WTC11 (cell line): ENCODE measurements around the gene HSH2D. TPM values are rescaled to one million over a fixed set of nuclear protein-coding genes. Genes with fewer than 3 reads are reported as not detected.

Experiments
- ATAC-seq: fragments of 200-7000 bp; cut with Tn5 transposase; 2 replicates; pipeline ENCODE4 v1.10.0; 2021; ENCODE audit warnings: mild to moderate bottlenecking, moderate library complexity
- CTCF ChIA-PET: fragments of 300-600 bp; sonication (Branson Sonifier 250); formaldehyde crosslinking; loops from one replicate; lab custom pipeline; 2021; ENCODE audit warnings: antibody characterized with exemption; lab: Charles Lee
- POLR2A ChIA-PET: fragments of 350-600 bp; sonication (Branson Sonifier 250); formaldehyde crosslinking; loops from one replicate; lab custom pipeline; 2021; ENCODE audit warnings: antibody characterized with exemption; lab: Charles Lee
- DNase-seq: peaks from one replicate; pipeline ENCODE4 v3.0.0; 2021; ENCODE audit warnings: low spot score
- H3K27ac Mint-ChIP-seq: 2 replicates; pipeline ENCODE4 v1.8.0; 2021; ENCODE audit warnings: mixed read lengths
- H3K27me3 Mint-ChIP-seq: 2 replicates; pipeline ENCODE4 v1.8.0; 2021; ENCODE audit warnings: low read depth, mild to moderate bottlenecking, moderate library complexity, mixed read lengths
- H3K36me3 Mint-ChIP-seq: 2 replicates; pipeline ENCODE4 v1.8.0; 2021; ENCODE audit warnings: mixed read lengths
- H3K4me1 Mint-ChIP-seq: 2 replicates; pipeline ENCODE4 v1.8.0; 2022; ENCODE audit warnings: mixed read lengths
- H3K4me3 Mint-ChIP-seq: 2 replicates; pipeline ENCODE4 v1.8.0; 2021; ENCODE audit warnings: mild to moderate bottlenecking, moderate library complexity, mixed read lengths
- H3K9me3 Mint-ChIP-seq: 2 replicates; pipeline ENCODE4 v1.8.0; 2021; ENCODE audit warnings: mixed read lengths
- AFF4 ChIP-seq: sonication (generic); formaldehyde crosslinking; IDR thresholded peaks from 2 replicates; pipeline ENCODE4 v1.8.1; 2023; ENCODE audit warnings: mild to moderate bottlenecking, missing genetic modification reagents, borderline replicate concordance
- ATF3 ChIP-seq: sonication (generic); formaldehyde crosslinking; conservative IDR thresholded peaks from 2 replicates; pipeline ENCODE4 v1.8.1; 2022; ENCODE audit warnings: mild to moderate bottlenecking, missing genetic modification reagents
- CBFB ChIP-seq: sonication (generic); formaldehyde crosslinking; IDR thresholded peaks from 2 replicates; pipeline ENCODE4 v1.8.1; 2022; ENCODE audit warnings: mild to moderate bottlenecking, low read depth, missing genetic modification reagents
- CREB1 ChIP-seq: sonication (generic); formaldehyde crosslinking; IDR thresholded peaks from 2 replicates; pipeline ENCODE4 v1.8.0; 2023; ENCODE audit warnings: mild to moderate bottlenecking, missing genetic modification reagents
- CREM ChIP-seq: sonication (generic); formaldehyde crosslinking; IDR thresholded peaks from 2 replicates; pipeline ENCODE4 v1.8.1; 2022; ENCODE audit warnings: mild to moderate bottlenecking, missing genetic modification reagents, moderate library complexity
- ESRRA ChIP-seq: sonication (generic); formaldehyde crosslinking; IDR thresholded peaks from 2 replicates; pipeline ENCODE4 v1.8.1; 2022; ENCODE audit warnings: mild to moderate bottlenecking, missing genetic modification reagents, borderline replicate concordance
- FOXJ3 ChIP-seq: sonication (generic); formaldehyde crosslinking; IDR thresholded peaks from 2 replicates; pipeline ENCODE4 v1.9.0; 2021; ENCODE audit warnings: missing genetic modification reagents, mild to moderate bottlenecking, borderline replicate concordance
- FOXP1 ChIP-seq: sonication (generic); formaldehyde crosslinking; IDR thresholded peaks from 2 replicates; pipeline ENCODE4 v1.8.0; 2022; ENCODE audit warnings: missing genetic modification reagents, mild to moderate bottlenecking, moderate library complexity, borderline replicate concordance
- FOXP4 ChIP-seq: sonication (generic); formaldehyde crosslinking; IDR thresholded peaks from 2 replicates; pipeline ENCODE4 v1.8.0; 2022; ENCODE audit warnings: mild to moderate bottlenecking, missing genetic modification reagents
- IRF1 ChIP-seq: sonication (generic); formaldehyde crosslinking; IDR thresholded peaks from 2 replicates; pipeline ENCODE4 v1.8.0; 2023; ENCODE audit warnings: missing genetic modification reagents
- SMAD4 ChIP-seq: sonication (generic); formaldehyde crosslinking; IDR thresholded peaks from 2 replicates; pipeline ENCODE4 v1.8.0; 2022; ENCODE audit warnings: mild to moderate bottlenecking, missing genetic modification reagents
- STAT6 ChIP-seq: sonication (generic); formaldehyde crosslinking; conservative IDR thresholded peaks from 2 replicates; pipeline ENCODE4 v1.8.1; 2023; ENCODE audit warnings: mild to moderate bottlenecking, low read depth, missing genetic modification reagents, moderate library complexity
- TCF7 ChIP-seq: sonication (generic); formaldehyde crosslinking; IDR thresholded peaks from 2 replicates; pipeline ENCODE4 v1.8.0; 2022; ENCODE audit warnings: mild to moderate bottlenecking, low read depth, missing genetic modification reagents, moderate library complexity
- TEAD4 ChIP-seq: sonication (generic); formaldehyde crosslinking; IDR thresholded peaks from 2 replicates; pipeline ENCODE4 v1.8.0; 2022; ENCODE audit warnings: mild to moderate bottlenecking, missing genetic modification reagents
- ZBTB21 ChIP-seq: sonication (generic); formaldehyde crosslinking; IDR thresholded peaks from 2 replicates; pipeline ENCODE4 v1.8.1; 2023; ENCODE audit warnings: mild to moderate bottlenecking, missing genetic modification reagents, borderline replicate concordance
- ZNF219 ChIP-seq: sonication (generic); formaldehyde crosslinking; IDR thresholded peaks from 2 replicates; pipeline ENCODE4 v1.8.0; 2023; ENCODE audit warnings: missing genetic modification reagents, mild to moderate bottlenecking, borderline replicate concordance
- ZNF281 ChIP-seq: sonication (generic); formaldehyde crosslinking; IDR thresholded peaks from 2 replicates; pipeline ENCODE4 v1.8.0; 2023; ENCODE audit warnings: mild to moderate bottlenecking, missing genetic modification reagents
- ZNF317 ChIP-seq: sonication (generic); formaldehyde crosslinking; IDR thresholded peaks from 2 replicates; pipeline ENCODE4 v1.8.1; 2023; ENCODE audit warnings: low read depth, mild to moderate bottlenecking, moderate library complexity, missing genetic modification reagents, borderline replicate concordance
- total RNA-seq: library from RNA; stranded (reverse); gene quantifications from 3 replicates; pipeline ENCODE4 v1.2.3, GENCODE V29; 2021

Gene HSH2D
- total RNA-seq, 1 experiment from 2014 or later = 1.6 TPM

- ChIA-PET POLR2A (no interaction called here), CTCF (interaction anchor here (0.5 to 1.7 kb wide), 7 partner anchors 8 to 551 kb away, joined by 3 to 8 read pairs (median 4); partner anchors contain the start of genes FAM32A and HSH2D)
These were observed 7.1 kb upstream of the HSH2D start for GRCh38 chr19:16136185-16136999.

GRCh38 chr19:16139752-16140151 lies 3.7 kb upstream of the HSH2D start:
- H3K4me3 Mint-ChIP-seq = no peak overlapping the region
- ATAC-seq (no peak), DNase-seq (no peak)
- peaks cover 16% of the 10 kb centered on the region for H3K4me1 Mint-ChIP-seq
- no peaks in the 10 kb centered on the region for H3K36me3 Mint-ChIP-seq
- peaks cover 15% of the 10 kb centered on the region for H3K27me3 Mint-ChIP-seq
- TF ChIP-seq CBFB = no peak
- TF ChIP-seq CREB1 (CRISPR knock-in tag) = no peak
- no peak for TF ChIP-seq CREM (CRISPR knock-in tag)
- no peak for TF ChIP-seq ZNF219 (CRISPR knock-in tag)
- no peak for TF ChIP-seq TEAD4
- TF ChIP-seq AFF4 (CRISPR knock-in tag) = no peak
- TF ChIP-seq ZNF281 (CRISPR knock-in tag) = no peak
- TF ChIP-seq SMAD4 (CRISPR knock-in tag) = no peak
- TF ChIP-seq ESRRA (CRISPR knock-in tag) = no peak
- TF ChIP-seq STAT6 (CRISPR knock-in tag) = no peak
- no peak for TF ChIP-seq ZNF317 (CRISPR knock-in tag)
- no peak for TF ChIP-seq ZBTB21
- no peak for TF ChIP-seq FOXP4 (CRISPR knock-in tag)
- POLR2A ChIA-PET = no interaction called here
- no peak overlapping the region for H3K27ac Mint-ChIP-seq
- CTCF ChIA-PET = no interaction called here
- H3K9me3 Mint-ChIP-seq = no peaks in the 10 kb centered on the region

More at GRCh38 chr19:16136185-16136999, 7.1 kb upstream of the HSH2D start:
- TF ChIP-seq IRF1 (CRISPR knock-in tag) = no peak
- no peak for TF ChIP-seq TCF7 (CRISPR knock-in tag)
- no peak for TF ChIP-seq ATF3 (CRISPR knock-in tag)
- TF ChIP-seq FOXP1 = no peak
- no peak for TF ChIP-seq FOXJ3 (CRISPR knock-in tag)
- TF ChIP-seq SMAD4 (CRISPR knock-in tag) = no peak
- TF ChIP-seq, all 79 proteins: peak for 0
- Mint-ChIP-seq H3K27ac (no peak overlapping the region), H3K4me3 (no peak overlapping the region), H3K9me3 (peaks cover 6% of the 10 kb centered on the region), H3K27me3 (peaks cover 15% of the 10 kb centered on the region), H3K4me1 (peaks cover 5% of the 10 kb centered on the region), H3K36me3 (peaks cover 28% of the 10 kb centered on the region)
- ATAC-seq = no peak
- DNase-seq = no peak
